HCT116 (cell line): Measurements from ENCODE around the gene MFN2. TPM values are rescaled to one million over a fixed set of nuclear protein-coding genes. Genes with fewer than 3 reads are reported as not detected.
"Not testable (repeated sequence)": the region's sequence is repeated elsewhere in the genome, so short reads cannot be mapped to it uniquely, and the experiment has no call there.

Experiments used
- ATAC-seq: fragments of 200-7000 bp; cut with Tn5 transposase; 2 replicates; pipeline ENCODE4 v1.9.1; 2020; ENCODE audit warnings: mild to moderate bottlenecking, moderate library complexity
- BruUV-seq: library from RNA; stranded (reverse); fragments of 400-500 nt; replicated peaks from 2 replicates; lab custom pipeline; 2021; lab: Mats Ljungman, UMichigan
- CTCF ChIA-PET: fragments of 300-600 bp; sonication (Branson Sonifier 250); formaldehyde crosslinking; loops from one replicate; lab custom pipeline; 2021; ENCODE audit warnings: antibody characterized with exemption; lab: Charles Lee
- POLR2A ChIA-PET: fragments of 300-600, 350-600 bp; sonication (Branson Sonifier 250); formaldehyde crosslinking; loops from one replicate; lab custom pipeline; 2021; ENCODE audit warnings: antibody characterized with exemption; lab: Charles Lee
- RAD21 ChIA-PET, 2 experiments: fragments of 300-600 bp; sonication (Branson Sonifier 250); formaldehyde crosslinking; loops; one replicate each; lab custom pipeline; 2023; ENCODE audit warnings: low total read pairs in 2 of 2; ENCODE audit not compliant: uncharacterized antibody in 2 of 2, unreplicated experiment in 2 of 2, low non-redundant PET in 1 of 2; lab: Charles Lee
- DNase-seq: peaks from one replicate; pipeline ENCODE4 v3.0.0-alpha.2; 2010; ENCODE audit warnings: low read depth, low spot score
- H2AFZ ChIP-seq: fragments of 200-600 bp; shearing (Covaris generic), sonication (generic); 2 replicates; pipeline ENCODE4 v1.6.1; 2017; ENCODE audit warnings: low read depth, mixed run types, mixed read lengths, antibody characterized with exemption, low read length; ENCODE audit not compliant: poor library complexity, severe bottlenecking
- H3K27ac ChIP-seq: 2 replicates; pipeline ENCODE4 v1.5.1; 2012; ENCODE audit warnings: low read depth, low read length
- H3K27me3 ChIP-seq: fragments of 200-600 bp; sonication (generic); 2 replicates; pipeline ENCODE4 v1.6.1; 2016; ENCODE audit warnings: mixed run types, low read length, mixed read lengths; ENCODE audit not compliant: insufficient read depth
- H3K36me3 ChIP-seq, 2 experiments: fragments of 200-500 bp in 1 of 2; fragments of 200-600 bp in 1 of 2; sonication (Bioruptor generic) in 1 of 2; sonication (generic) in 1 of 2; 2 replicates each; pipeline versions ENCODE4 v1.5.1 to v1.6.1; 2014 to 2016; ENCODE audit warnings: low read length in 2 of 2, inconsistent platforms in 1 of 2, mixed read lengths in 1 of 2, mixed run types in 1 of 2; ENCODE audit not compliant: insufficient read depth in 2 of 2, control insufficient read depth in 1 of 2
- H3K4me1 ChIP-seq, 2 experiments: fragments of 200-600 bp in 1 of 2; sonication (generic) in 1 of 2; 2 replicates each; pipeline versions ENCODE4 v1.5.1 to v1.6.1; 2012 to 2017; ENCODE audit warnings: low read length in 2 of 2, inconsistent platforms in 1 of 2, mild to moderate bottlenecking in 1 of 2, mixed read lengths in 1 of 2, mixed run types in 1 of 2, moderate library complexity in 1 of 2; ENCODE audit not compliant: insufficient read depth in 2 of 2, control insufficient read depth in 1 of 2
- H3K4me2 ChIP-seq: fragments of 200-600 bp; sonication (generic); 2 replicates; pipeline ENCODE4 v1.6.1; 2017; ENCODE audit warnings: mixed run types, low read length, mixed read lengths
- H3K4me3 ChIP-seq, 2 experiments: fragments of 200-600 bp in 1 of 2; sonication (generic) in 1 of 2; replicated peaks in 1 of 2; 2 replicates each; pipeline ENCODE4 v1.5.1; 2011 to 2016; ENCODE audit warnings: low read length in 2 of 2, control low read depth in 1 of 2, low read depth in 1 of 2, mild to moderate bottlenecking in 1 of 2, mixed read lengths in 1 of 2, mixed run types in 1 of 2
- H3K79me2 ChIP-seq: fragments of 200-600 bp; sonication (generic); 2 replicates; pipeline ENCODE4 v1.6.1; 2017; ENCODE audit warnings: mild to moderate bottlenecking, mixed run types, low read length, moderate library complexity, mixed read lengths; ENCODE audit not compliant: insufficient read depth
- H3K9ac ChIP-seq: fragments of 200-600 bp; sonication (generic); 2 replicates; pipeline ENCODE4 v1.6.1; 2016; ENCODE audit warnings: low read length, mixed read lengths
- H3K9me2 ChIP-seq: fragments of 200-600 bp; sonication (generic), shearing (Covaris generic); 2 replicates; pipeline ENCODE4 v1.6.1; 2017; ENCODE audit warnings: mixed run types, mild to moderate bottlenecking, moderate library complexity; ENCODE audit not compliant: insufficient read depth
- H3K9me3 ChIP-seq, 2 experiments: fragments of 200-500 bp in 1 of 2; fragments of 200-600 bp in 1 of 2; sonication (Bioruptor generic) in 1 of 2; sonication (generic) in 1 of 2; 2 replicates each; pipeline ENCODE4 v1.6.1; 2014 to 2017; ENCODE audit warnings: low read length in 2 of 2, mixed read lengths in 2 of 2, inconsistent platforms in 1 of 2, low read depth in 1 of 2, mild to moderate bottlenecking in 1 of 2, mixed run types in 1 of 2, moderate library complexity in 1 of 2; ENCODE audit not compliant: control insufficient read depth in 1 of 2, insufficient read depth in 1 of 2
- H4K20me1 ChIP-seq: fragments of 200-600 bp; sonication (generic), shearing (Covaris generic); 2 replicates; pipeline ENCODE4 v1.6.1; 2017; ENCODE audit warnings: mixed run types, mild to moderate bottlenecking, moderate library complexity; ENCODE audit not compliant: insufficient read depth
- CBX3 ChIP-seq: IDR thresholded peaks from 2 replicates; pipeline ENCODE4 v1.6.1; 2012; ENCODE audit warnings: low read depth
- ELF1 ChIP-seq: IDR thresholded peaks from 2 replicates; pipeline ENCODE4 v1.6.1; 2012; ENCODE audit warnings: low read depth, borderline replicate concordance
- FOSL1 ChIP-seq: IDR thresholded peaks from 2 replicates; pipeline ENCODE4 v1.6.1; 2012; ENCODE audit warnings: low read depth
- POLR2A ChIP-seq: IDR thresholded peaks from 2 replicates; pipeline ENCODE4 v1.7.0; 2011; ENCODE audit warnings: borderline replicate concordance; ENCODE audit not compliant: insufficient read depth, insufficient read length; ENCODE audit errors: extremely low read depth
- REST ChIP-seq: IDR thresholded peaks from 2 replicates; pipeline ENCODE4 v1.6.1; 2012; ENCODE audit warnings: low read depth
- SP1 ChIP-seq: IDR thresholded peaks from 2 replicates; pipeline ENCODE4 v1.6.1; 2012; ENCODE audit warnings: low read depth
- TCF7L2 ChIP-seq: IDR thresholded peaks from 2 replicates; pipeline ENCODE4 v1.7.0; 2011; ENCODE audit warnings: borderline replicate concordance, inconsistent platforms; ENCODE audit not compliant: insufficient read depth, insufficient read length; ENCODE audit errors: extremely low read depth
- YY1 ChIP-seq: IDR thresholded peaks from 2 replicates; pipeline ENCODE4 v1.6.1; 2011; ENCODE audit warnings: low read length, low read depth, moderate library complexity, mild to moderate bottlenecking; ENCODE audit not compliant: insufficient replicate concordance; ENCODE audit errors: extremely low read depth
- intact Hi-C: fragments of 100-400 bp; cut with micrococcal nuclease; formaldehyde crosslinking; loops from 2 replicates; pipeline ENCODE4 v1.10.0; 2022
- total RNA-seq: library from RNA; stranded (reverse); gene quantifications from one replicate; pipeline ENCODE4 v1.2.1, GENCODE V29; 2021; ENCODE audit not compliant: unreplicated experiment
- TF ChIP-seq, protein P1 (sequence below): IDR thresholded peaks from 2 replicates; pipeline ENCODE4 v1.6.1; 2011; ENCODE audit warnings: mild to moderate bottlenecking, low read length, moderate library complexity; ENCODE audit not compliant: insufficient replicate concordance; ENCODE audit errors: extremely low read depth
- TF ChIP-seq, protein P2 (sequence below): IDR thresholded peaks from 2 replicates; pipeline ENCODE4 v1.6.1; 2012

MFN2 gene
- total RNA-seq, 1 experiment from 2014 or later = 83.0 TPM

- TF ChIP-seq REST (no peak), CBX3 (no peak), POLR2A (no peak), TCF7L2 (no peak), FOSL1 (no peak), YY1 (no peak), ELF1 (no peak), SP1 (no peak)
- TF ChIP-seq, protein P1, sequence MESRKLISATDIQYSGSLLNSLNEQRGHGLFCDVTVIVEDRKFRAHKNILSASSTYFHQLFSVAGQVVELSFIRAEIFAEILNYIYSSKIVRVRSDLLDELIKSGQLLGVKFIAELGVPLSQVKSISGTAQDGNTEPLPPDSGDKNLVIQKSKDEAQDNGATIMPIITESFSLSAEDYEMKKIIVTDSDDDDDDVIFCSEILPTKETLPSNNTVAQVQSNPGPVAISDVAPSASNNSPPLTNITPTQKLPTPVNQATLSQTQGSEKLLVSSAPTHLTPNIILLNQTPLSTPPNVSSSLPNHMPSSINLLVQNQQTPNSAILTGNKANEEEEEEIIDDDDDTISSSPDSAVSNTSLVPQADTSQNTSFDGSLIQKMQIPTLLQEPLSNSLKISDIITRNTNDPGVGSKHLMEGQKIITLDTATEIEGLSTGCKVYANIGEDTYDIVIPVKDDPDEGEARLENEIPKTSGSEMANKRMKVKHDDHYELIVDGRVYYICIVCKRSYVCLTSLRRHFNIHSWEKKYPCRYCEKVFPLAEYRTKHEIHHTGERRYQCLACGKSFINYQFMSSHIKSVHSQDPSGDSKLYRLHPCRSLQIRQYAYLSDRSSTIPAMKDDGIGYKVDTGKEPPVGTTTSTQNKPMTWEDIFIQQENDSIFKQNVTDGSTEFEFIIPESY = no peak
- TF ChIP-seq, protein P2, sequence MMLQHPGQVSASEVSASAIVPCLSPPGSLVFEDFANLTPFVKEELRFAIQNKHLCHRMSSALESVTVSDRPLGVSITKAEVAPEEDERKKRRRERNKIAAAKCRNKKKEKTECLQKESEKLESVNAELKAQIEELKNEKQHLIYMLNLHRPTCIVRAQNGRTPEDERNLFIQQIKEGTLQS = no peak
These were observed 27.0 kb downstream of the MFN2 start (continued) for GRCh38 chr1:12007204-12007603.

DNA sequence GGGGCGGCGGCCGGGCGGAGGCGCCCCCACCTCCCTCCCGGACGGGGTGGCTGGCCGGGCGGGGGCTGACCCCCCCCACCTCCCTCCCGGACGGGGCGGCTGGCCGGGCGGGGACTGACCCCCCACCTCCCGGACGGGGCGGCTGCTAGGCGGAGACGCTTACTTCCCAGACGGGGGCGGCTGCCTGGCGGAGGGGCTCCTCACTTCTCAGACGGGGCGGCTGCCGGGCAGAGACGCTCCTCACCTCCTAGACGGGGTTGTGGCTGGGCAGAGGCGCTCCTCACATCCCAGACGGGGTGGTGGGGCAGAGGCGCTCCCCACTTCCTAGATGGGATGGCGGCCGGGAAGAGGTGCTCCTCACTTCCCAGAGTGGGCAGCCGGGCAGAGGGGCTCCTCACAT, 28.1 kb downstream of the MFN2 start:
- H3K27ac ChIP-seq, POLR2A ChIA-PET, H3K9me2 ChIP-seq, H3K4me3 ChIP-seq, intact Hi-C loops, CTCF ChIA-PET, H3K27me3 ChIP-seq, H3K9me3 ChIP-seq, H3K79me2 ChIP-seq, RAD21 ChIA-PET, H2AFZ ChIP-seq, DNase-seq, BruUV-seq, H3K4me2 ChIP-seq, H4K20me1 ChIP-seq, ATAC-seq, H3K4me1 ChIP-seq, H3K9ac ChIP-seq: not testable (repeated sequence)
- H3K36me3 ChIP-seq = peaks cover 37 to 62% of the 10 kb centered on the region in 2 experiments; a peak in 3 of 4 replicates
